Nephron progenitor cell (in vitro differentiated cells): Measurements from ENCODE around the gene ATP6V1E1.
"Not testable (repeated sequence)": the region's sequence is repeated elsewhere in the genome, so short reads cannot be mapped to it uniquely, and the experiment has no call there.

ENCODE experiments used
- DNase-seq: peaks from one replicate; pipeline ENCODE4 v3.0.0; 2021
- H3K27ac Mint-ChIP-seq: 2 replicates; pipeline ENCODE4 v1.8.0; 2021; ENCODE audit warnings: mild to moderate bottlenecking, moderate library complexity, mixed read lengths
- H3K27me3 Mint-ChIP-seq: 2 replicates; pipeline ENCODE4 v1.8.0; 2021; ENCODE audit warnings: mild to moderate bottlenecking, low read depth, mixed read lengths; ENCODE audit not compliant: poor library complexity
- H3K36me3 Mint-ChIP-seq: 2 replicates; pipeline ENCODE4 v1.8.0; 2021; ENCODE audit warnings: low read depth, mixed read lengths
- H3K4me1 Mint-ChIP-seq: 2 replicates; pipeline ENCODE4 v1.8.0; 2021; ENCODE audit warnings: mixed read lengths
- H3K4me3 Mint-ChIP-seq: 2 replicates; pipeline ENCODE4 v1.8.0; 2021; ENCODE audit warnings: mild to moderate bottlenecking, moderate library complexity, mixed read lengths
- H3K9me3 Mint-ChIP-seq: 2 replicates; pipeline ENCODE4 v1.8.0; 2021; ENCODE audit warnings: mild to moderate bottlenecking, moderate library complexity, mixed read lengths
- TF ChIP-seq, protein P1 (sequence below): fragments of 200-600 bp; sonication (generic); IDR thresholded peaks from 2 replicates; pipeline ENCODE4 v1.5.0; 2021; ENCODE audit warnings: antibody characterized with exemption

The ATP6V1E1 gene

DNA sequence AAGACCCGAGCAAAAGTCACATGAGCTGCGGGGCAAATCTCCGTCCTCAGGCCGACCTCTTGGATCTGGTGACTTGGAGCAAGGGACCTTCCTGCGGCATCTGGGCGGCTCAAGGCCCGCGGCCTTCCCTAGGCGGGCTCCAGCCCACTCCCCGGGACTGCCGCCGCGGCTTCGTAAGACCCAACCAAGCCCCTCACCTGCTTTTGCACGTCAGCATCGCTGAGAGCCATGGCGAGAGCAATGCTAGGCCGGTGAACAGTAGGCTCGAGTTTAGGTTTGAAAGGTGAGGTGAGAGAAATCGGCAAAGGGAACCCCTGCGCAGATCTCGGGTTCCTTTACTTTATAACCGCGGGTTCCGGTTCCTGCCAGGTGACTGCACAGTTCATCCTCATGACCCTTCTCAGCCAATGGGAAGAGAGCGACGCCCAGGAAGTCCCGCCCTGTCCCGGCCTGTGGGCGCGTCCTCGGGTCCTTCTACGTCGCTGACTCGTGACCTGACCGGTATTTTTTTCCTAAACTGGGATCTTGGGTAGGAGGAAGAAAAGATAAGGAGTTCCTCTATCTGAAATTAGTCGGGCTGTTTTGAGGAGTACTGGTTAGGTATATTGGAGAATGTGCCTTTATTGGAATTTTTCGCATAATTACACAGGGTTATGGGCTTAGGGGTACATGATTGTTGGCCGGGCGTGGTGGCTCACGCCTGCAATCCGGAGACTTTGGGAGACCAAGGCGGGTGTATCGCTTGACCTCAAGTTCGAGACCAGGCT lies at the start of gene ATP6V1E1:
TSS of gene ATP6V1E1 (minus strand) at position 344 of the 767 bp plus-strand sequence. CDS start at position 230, 114 bp downstream.
- Mint-ChIP-seq H3K4me3 (peak within 1 kb of the TSS; percentile 93), H3K4me1 (peaks cover 23% of the 10 kb centered on the region), H3K9me3 (no peaks in the 10 kb centered on the region), H3K36me3 (peaks cover 6% of the 10 kb centered on the region), H3K27ac (peak within 1 kb of the TSS; percentile 94), H3K27me3 (peaks cover 4% of the 10 kb centered on the region)
- TF ChIP-seq, protein P1, sequence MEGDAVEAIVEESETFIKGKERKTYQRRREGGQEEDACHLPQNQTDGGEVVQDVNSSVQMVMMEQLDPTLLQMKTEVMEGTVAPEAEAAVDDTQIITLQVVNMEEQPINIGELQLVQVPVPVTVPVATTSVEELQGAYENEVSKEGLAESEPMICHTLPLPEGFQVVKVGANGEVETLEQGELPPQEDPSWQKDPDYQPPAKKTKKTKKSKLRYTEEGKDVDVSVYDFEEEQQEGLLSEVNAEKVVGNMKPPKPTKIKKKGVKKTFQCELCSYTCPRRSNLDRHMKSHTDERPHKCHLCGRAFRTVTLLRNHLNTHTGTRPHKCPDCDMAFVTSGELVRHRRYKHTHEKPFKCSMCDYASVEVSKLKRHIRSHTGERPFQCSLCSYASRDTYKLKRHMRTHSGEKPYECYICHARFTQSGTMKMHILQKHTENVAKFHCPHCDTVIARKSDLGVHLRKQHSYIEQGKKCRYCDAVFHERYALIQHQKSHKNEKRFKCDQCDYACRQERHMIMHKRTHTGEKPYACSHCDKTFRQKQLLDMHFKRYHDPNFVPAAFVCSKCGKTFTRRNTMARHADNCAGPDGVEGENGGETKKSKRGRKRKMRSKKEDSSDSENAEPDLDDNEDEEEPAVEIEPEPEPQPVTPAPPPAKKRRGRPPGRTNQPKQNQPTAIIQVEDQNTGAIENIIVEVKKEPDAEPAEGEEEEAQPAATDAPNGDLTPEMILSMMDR: no peak
- DNase-seq: peak; percentile 92

DNA sequence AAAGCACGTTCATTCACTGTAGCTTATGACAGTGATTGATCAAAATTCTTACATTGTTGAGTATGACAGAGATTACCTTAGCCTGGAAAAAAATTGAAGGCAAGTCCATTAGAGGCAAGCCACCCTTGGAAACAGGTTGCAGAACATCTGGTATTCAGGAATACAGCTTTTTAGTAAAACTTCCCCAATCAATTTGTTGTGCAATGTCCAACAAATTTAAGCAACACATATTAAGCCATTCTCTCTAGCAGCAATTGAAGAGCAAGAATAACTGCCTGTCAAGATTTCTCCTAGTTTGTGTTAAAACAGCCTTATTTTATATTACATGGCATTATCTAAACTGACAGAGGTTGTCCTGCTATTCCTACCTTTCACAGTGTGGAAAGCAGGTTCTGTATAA lies 47.0 kb upstream of the ATP6V1E1 start:
- no peaks in the 10 kb centered on the region for H3K27me3 Mint-ChIP-seq
- H3K27ac Mint-ChIP-seq: no peak overlapping the region
- TF ChIP-seq, protein P1: no peak
- no peak for DNase-seq
- peaks cover 11% of the 10 kb centered on the region for H3K36me3 Mint-ChIP-seq
- H3K4me1 Mint-ChIP-seq: no peaks in the 10 kb centered on the region
- no peak overlapping the region for H3K4me3 Mint-ChIP-seq
- no peaks in the 10 kb centered on the region for H3K9me3 Mint-ChIP-seq

GRCh38 chr22:17674152-17674551 lies 45.6 kb upstream of the ATP6V1E1 start:
- no peak overlapping the region for H3K4me3 Mint-ChIP-seq
- no peaks in the 10 kb centered on the region for H3K9me3 Mint-ChIP-seq
- peaks cover 25% of the 10 kb centered on the region for H3K36me3 Mint-ChIP-seq
- H3K27me3 Mint-ChIP-seq: peaks cover 1% of the 10 kb centered on the region
- no peaks in the 10 kb centered on the region for H3K4me1 Mint-ChIP-seq
- TF ChIP-seq, protein P1: no peak
- peak overlapping the region; percentile 13 for H3K27ac Mint-ChIP-seq
- no peak for DNase-seq

GRCh38 chr22:17672417-17672991 lies 44.0 kb upstream of the ATP6V1E1 start:
- Mint-ChIP-seq H3K9me3 (no peaks in the 10 kb centered on the region), H3K4me3 (no peak overlapping the region), H3K4me1 (no peaks in the 10 kb centered on the region), H3K36me3 (peaks cover 40% of the 10 kb centered on the region), H3K27ac (no peak overlapping the region), H3K27me3 (peaks cover 2% of the 10 kb centered on the region)
- TF ChIP-seq, protein P1: no peak
- no peak for DNase-seq

DNA sequence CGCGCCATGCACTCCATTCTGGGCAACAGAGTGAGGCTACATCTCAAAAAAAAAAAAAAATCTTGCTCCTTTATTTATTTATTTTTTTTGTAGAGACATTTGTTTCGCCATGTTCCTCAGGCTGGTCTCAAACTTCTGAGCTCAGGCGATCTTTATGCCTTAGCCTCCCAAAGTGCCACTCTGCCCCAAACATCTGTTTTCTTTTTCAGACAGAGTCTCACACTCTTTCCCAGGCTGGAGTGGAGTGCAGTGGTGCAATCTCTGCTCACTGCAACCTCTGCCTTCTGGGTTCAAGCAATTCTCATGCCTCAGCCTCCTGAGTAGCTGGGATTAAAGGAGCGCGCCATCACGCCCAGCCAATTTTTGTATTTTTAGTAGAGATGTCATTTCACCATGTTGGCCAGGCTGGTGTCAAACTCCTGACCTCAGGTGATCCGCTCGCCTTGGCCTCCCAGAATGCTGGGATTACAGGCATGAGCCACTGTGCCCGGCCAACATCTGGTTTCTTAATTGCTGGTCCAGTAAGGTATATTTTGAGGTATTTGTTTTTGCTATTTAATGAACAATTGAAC lies 43.1 kb upstream of the ATP6V1E1 start:
- not testable (repeated sequence) for DNase-seq, H3K27ac Mint-ChIP-seq, H3K9me3 Mint-ChIP-seq, H3K4me1 Mint-ChIP-seq, H3K4me3 Mint-ChIP-seq, H3K27me3 Mint-ChIP-seq
- H3K36me3 Mint-ChIP-seq: peaks cover 49% of the 10 kb centered on the region

DNA sequence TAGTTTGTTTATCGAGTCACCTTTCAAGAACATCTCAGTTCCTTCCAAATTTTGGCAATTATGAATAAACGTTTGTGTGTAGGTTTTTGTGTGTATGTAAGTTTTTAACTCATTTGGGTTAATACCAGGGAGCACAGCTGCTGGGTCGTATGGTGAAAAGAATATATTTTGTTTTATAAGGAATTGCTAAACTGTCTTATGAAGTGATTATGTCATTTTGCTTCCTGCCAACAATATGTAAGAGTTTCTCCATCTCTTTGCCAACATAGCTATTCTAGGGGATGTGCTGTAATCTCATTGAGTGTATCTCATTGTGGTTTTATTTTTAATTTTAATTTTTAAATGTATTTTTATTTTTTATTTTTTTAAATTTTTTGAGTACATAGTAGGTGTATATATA lies 37.3 kb upstream of the ATP6V1E1 start:
- Mint-ChIP-seq H3K4me3 (no peak overlapping the region), H3K36me3 (peaks cover 95% of the 10 kb centered on the region), H3K27me3 (peaks cover 2% of the 10 kb centered on the region), H3K9me3 (peaks cover 34% of the 10 kb centered on the region), H3K4me1 (no peaks in the 10 kb centered on the region), H3K27ac (no peak overlapping the region)
- TF ChIP-seq, protein P1: no peak
- DNase-seq: no peak
